Measurements from ENCODE around the gene PAQR4.

DNA sequence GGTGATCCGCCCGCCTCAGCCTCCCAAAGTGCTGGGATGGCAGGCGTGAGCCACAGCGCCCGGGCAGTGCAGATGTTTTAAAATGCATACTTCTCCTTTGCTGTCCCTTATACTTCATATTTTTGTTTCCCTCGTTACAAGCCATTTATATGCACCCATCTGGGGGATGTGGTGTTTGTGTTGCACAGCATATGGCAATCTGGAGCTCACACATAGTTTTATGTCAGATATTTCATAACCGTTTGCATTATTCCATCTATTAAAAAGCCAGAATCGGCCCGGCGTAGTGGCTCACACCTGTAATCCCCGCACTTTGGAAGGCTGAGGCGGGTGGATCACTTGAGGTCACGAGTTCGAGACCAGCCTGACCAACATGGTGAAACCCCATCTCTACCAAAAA lies 45.7 kb upstream of the PAQR4 start:
- no peak for TF ChIP-seq POLR2A (IDR thresholded peaks at IDR 0.05; ENCODE audit: low read depth, low read length)
- no peak for TF ChIP-seq BMI1 (IDR thresholded peaks at IDR 0.05; ENCODE audit: borderline replicate concordance)
- TF ChIP-seq, protein P1, sequence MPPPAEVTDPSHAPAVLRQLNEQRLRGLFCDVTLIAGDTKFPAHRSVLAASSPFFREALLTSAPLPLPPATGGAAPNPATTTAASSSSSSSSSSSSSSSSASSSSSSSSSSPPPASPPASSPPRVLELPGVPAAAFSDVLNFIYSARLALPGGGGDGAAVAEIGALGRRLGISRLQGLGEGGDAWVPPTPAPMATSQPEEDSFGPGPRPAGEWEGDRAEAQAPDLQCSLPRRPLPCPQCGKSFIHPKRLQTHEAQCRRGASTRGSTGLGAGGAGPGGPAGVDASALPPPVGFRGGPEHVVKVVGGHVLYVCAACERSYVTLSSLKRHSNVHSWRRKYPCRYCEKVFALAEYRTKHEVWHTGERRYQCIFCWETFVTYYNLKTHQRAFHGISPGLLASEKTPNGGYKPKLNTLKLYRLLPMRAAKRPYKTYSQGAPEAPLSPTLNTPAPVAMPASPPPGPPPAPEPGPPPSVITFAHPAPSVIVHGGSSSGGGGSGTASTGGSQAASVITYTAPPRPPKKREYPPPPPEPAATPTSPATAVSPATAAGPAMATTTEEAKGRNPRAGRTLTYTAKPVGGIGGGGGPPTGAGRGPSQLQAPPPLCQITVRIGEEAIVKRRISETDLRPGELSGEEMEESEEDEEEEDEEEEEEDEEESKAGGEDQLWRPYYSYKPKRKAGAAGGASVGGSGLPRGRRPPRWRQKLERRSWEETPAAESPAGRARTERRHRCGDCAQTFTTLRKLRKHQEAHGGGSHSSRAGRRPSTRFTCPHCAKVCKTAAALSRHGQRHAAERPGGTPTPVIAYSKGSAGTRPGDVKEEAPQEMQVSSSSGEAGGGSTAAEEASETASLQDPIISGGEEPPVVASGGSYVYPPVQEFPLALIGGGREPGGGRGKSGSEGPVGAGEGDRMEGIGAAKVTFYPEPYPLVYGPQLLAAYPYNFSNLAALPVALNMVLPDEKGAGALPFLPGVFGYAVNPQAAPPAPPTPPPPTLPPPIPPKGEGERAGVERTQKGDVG (CRISPR knock-in tag; IDR thresholded peaks at IDR 0.05), result no peak
- TF ChIP-seq, protein P2, sequence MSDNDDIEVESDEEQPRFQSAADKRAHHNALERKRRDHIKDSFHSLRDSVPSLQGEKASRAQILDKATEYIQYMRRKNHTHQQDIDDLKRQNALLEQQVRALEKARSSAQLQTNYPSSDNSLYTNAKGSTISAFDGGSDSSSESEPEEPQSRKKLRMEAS (IDR thresholded peaks at IDR 0.05; ENCODE audit: low read depth, low read length), result no peak
- TF ChIP-seq, protein P3, sequence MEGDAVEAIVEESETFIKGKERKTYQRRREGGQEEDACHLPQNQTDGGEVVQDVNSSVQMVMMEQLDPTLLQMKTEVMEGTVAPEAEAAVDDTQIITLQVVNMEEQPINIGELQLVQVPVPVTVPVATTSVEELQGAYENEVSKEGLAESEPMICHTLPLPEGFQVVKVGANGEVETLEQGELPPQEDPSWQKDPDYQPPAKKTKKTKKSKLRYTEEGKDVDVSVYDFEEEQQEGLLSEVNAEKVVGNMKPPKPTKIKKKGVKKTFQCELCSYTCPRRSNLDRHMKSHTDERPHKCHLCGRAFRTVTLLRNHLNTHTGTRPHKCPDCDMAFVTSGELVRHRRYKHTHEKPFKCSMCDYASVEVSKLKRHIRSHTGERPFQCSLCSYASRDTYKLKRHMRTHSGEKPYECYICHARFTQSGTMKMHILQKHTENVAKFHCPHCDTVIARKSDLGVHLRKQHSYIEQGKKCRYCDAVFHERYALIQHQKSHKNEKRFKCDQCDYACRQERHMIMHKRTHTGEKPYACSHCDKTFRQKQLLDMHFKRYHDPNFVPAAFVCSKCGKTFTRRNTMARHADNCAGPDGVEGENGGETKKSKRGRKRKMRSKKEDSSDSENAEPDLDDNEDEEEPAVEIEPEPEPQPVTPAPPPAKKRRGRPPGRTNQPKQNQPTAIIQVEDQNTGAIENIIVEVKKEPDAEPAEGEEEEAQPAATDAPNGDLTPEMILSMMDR (IDR thresholded peaks at IDR 0.05 in 2 of 3, conservative IDR thresholded peaks at IDR 0.05 in 1 of 3; ENCODE audit: control insufficient read depth in 2 of 3, extremely low read depth in 1 of 3, insufficient read depth in 1 of 3, low read depth in 3 of 3, low read length in 3 of 3), result no peak
- TF ChIP-seq TARDBP (IDR thresholded peaks at IDR 0.05; ENCODE audit: borderline replicate concordance), result no peak
- TF ChIP-seq WRNIP1 (IDR thresholded peaks at IDR 0.05; ENCODE audit: borderline replicate concordance, low read depth, low read length), result no peak
- TF ChIP-seq, protein P4, sequence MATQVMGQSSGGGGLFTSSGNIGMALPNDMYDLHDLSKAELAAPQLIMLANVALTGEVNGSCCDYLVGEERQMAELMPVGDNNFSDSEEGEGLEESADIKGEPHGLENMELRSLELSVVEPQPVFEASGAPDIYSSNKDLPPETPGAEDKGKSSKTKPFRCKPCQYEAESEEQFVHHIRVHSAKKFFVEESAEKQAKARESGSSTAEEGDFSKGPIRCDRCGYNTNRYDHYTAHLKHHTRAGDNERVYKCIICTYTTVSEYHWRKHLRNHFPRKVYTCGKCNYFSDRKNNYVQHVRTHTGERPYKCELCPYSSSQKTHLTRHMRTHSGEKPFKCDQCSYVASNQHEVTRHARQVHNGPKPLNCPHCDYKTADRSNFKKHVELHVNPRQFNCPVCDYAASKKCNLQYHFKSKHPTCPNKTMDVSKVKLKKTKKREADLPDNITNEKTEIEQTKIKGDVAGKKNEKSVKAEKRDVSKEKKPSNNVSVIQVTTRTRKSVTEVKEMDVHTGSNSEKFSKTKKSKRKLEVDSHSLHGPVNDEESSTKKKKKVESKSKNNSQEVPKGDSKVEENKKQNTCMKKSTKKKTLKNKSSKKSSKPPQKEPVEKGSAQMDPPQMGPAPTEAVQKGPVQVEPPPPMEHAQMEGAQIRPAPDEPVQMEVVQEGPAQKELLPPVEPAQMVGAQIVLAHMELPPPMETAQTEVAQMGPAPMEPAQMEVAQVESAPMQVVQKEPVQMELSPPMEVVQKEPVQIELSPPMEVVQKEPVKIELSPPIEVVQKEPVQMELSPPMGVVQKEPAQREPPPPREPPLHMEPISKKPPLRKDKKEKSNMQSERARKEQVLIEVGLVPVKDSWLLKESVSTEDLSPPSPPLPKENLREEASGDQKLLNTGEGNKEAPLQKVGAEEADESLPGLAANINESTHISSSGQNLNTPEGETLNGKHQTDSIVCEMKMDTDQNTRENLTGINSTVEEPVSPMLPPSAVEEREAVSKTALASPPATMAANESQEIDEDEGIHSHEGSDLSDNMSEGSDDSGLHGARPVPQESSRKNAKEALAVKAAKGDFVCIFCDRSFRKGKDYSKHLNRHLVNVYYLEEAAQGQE (IDR thresholded peaks at IDR 0.05; ENCODE audit: low read depth, low read length), result no peak
- TF ChIP-seq NR2C2 (IDR thresholded peaks at IDR 0.05; ENCODE audit: borderline replicate concordance, control insufficient read depth, insufficient read length, low read depth), result no peak
- no peak for TF ChIP-seq RAD21 (IDR thresholded peaks at IDR 0.05; ENCODE audit: insufficient read depth, low read depth, low read length)
- TF ChIP-seq JUND (IDR thresholded peaks at IDR 0.05; ENCODE audit: low read depth, low read length), result no peak
- TF ChIP-seq NFIC (IDR thresholded peaks at IDR 0.05; ENCODE audit: low read depth, low read length), result no peak
